SK-N-SH (cell line): ENCODE data around the gene AGBL4. TPM values are rescaled to one million over a fixed set of nuclear protein-coding genes. Genes with fewer than 3 reads are reported as not detected.

Experiments
- CTCF ChIA-PET: fragments of 300-600, 350-600 bp; formaldehyde crosslinking; extraction: SDS; loops from one replicate; lab custom pipeline; 2021; lab: Yijun Ruan, JAX
- POLR2A ChIA-PET: fragments of 350-600 bp; sonication (Branson Sonifier 250); formaldehyde crosslinking; extraction: SDS; loops from one replicate; lab custom pipeline; 2020; ENCODE audit warnings: antibody characterized with exemption, inconsistent platforms; lab: Yijun Ruan, JAX
- DNase-seq: peaks from one replicate; pipeline ENCODE4 v3.0.0; 2012
- H2AFZ ChIP-seq: fragments of 200-600 bp; sonication (generic); 2 replicates; pipeline ENCODE4 v1.8.1; 2016; ENCODE audit warnings: antibody characterized with exemption, mild to moderate bottlenecking, low read depth
- H3F3A ChIP-seq: fragments of 200-600 bp; sonication (generic); replicated peaks from 2 replicates; pipeline ENCODE3; 2016; ENCODE audit warnings: antibody characterized with exemption, mild to moderate bottlenecking; ENCODE audit not compliant: insufficient read depth
- H3K27ac ChIP-seq, 2 experiments: fragments of 200-500 bp in 1 of 2; fragments of 200-600 bp in 1 of 2; sonication (Bioruptor generic) in 1 of 2; sonication (generic), shearing (Covaris generic) in 1 of 2; 2 replicates each; pipeline versions ENCODE4 v1.5.1 to v1.6.1; 2014 to 2016; ENCODE audit warnings: low read depth in 2 of 2, inconsistent platforms in 1 of 2, low read length in 1 of 2, mild to moderate bottlenecking in 1 of 2, mixed read lengths in 1 of 2
- H3K27me3 ChIP-seq: fragments of 200-600 bp; sonication (generic), shearing (Covaris generic); 2 replicates; pipeline ENCODE4 v1.6.1; 2016; ENCODE audit warnings: mixed run types; ENCODE audit not compliant: insufficient read depth
- H3K36me3 ChIP-seq, 2 experiments: fragments of 200-500 bp in 1 of 2; fragments of 200-600 bp in 1 of 2; sonication (Bioruptor generic) in 1 of 2; sonication (generic) in 1 of 2; replicated peaks in 1 of 2; 2 replicates each; pipeline versions ENCODE3 to v1.5.1; 2014 to 2016; ENCODE audit warnings: low read length in 1 of 2, mild to moderate bottlenecking in 1 of 2; ENCODE audit not compliant: insufficient read depth in 2 of 2, control insufficient read depth in 1 of 2
- H3K4me1 ChIP-seq, 2 experiments: fragments of 200-500 bp in 1 of 2; fragments of 200-600 bp in 1 of 2; sonication (Bioruptor generic) in 1 of 2; sonication (generic), shearing (Covaris generic) in 1 of 2; 2 replicates each; pipeline versions ENCODE4 v1.5.1 to v1.6.1; 2014 to 2016; ENCODE audit warnings: low read depth in 1 of 2, low read length in 1 of 2, mixed run types in 1 of 2; ENCODE audit not compliant: insufficient read depth in 2 of 2, control insufficient read depth in 1 of 2
- H3K4me2 ChIP-seq: fragments of 200-600 bp; sonication (generic), shearing (Covaris generic); 2 replicates; pipeline ENCODE4 v1.6.1; 2017; ENCODE audit warnings: mixed run types
- H3K4me3 ChIP-seq, 2 experiments: fragments of 200-500 bp in 1 of 2; fragments of 200-600 bp in 1 of 2; sonication (Bioruptor generic) in 1 of 2; sonication (generic), shearing (Covaris generic) in 1 of 2; 2 replicates each; pipeline versions ENCODE4 v1.5.1 to v1.8.1; 2014 to 2016; ENCODE audit warnings: low read depth in 2 of 2, inconsistent platforms in 1 of 2, low read length in 1 of 2, mild to moderate bottlenecking in 1 of 2, mixed read lengths in 1 of 2, moderate library complexity in 1 of 2
- H3K79me2 ChIP-seq: fragments of 200-600 bp; sonication (generic); 2 replicates; pipeline ENCODE4 v1.8.1; 2017; ENCODE audit warnings: mild to moderate bottlenecking; ENCODE audit not compliant: insufficient read depth
- H3K9ac ChIP-seq: fragments of 200-600 bp; sonication (generic); 2 replicates; pipeline ENCODE4 v1.6.1; 2017; ENCODE audit warnings: mixed run types
- H3K9me2 ChIP-seq: fragments of 200-600 bp; sonication (generic); 2 replicates; pipeline ENCODE4 v1.6.1; 2017; ENCODE audit warnings: mixed run types
- H3K9me3 ChIP-seq: fragments of 200-600 bp; sonication (generic); 2 replicates; pipeline ENCODE4 v1.6.1; 2017; ENCODE audit warnings: mixed run types, mild to moderate bottlenecking, moderate library complexity
- H4K20me1 ChIP-seq: fragments of 200-600 bp; sonication (generic); 2 replicates; pipeline ENCODE4 v1.6.1; 2017; ENCODE audit warnings: mild to moderate bottlenecking, mixed run types; ENCODE audit not compliant: insufficient read depth
- FOXJ3 ChIP-seq: sonication (generic); formaldehyde crosslinking; IDR thresholded peaks from 2 replicates; pipeline ENCODE4 v1.5.1; 2020; ENCODE audit warnings: mild to moderate bottlenecking, missing genetic modification reagents
- GABPA ChIP-seq: IDR thresholded peaks from 2 replicates; pipeline ENCODE4 v1.4.0; 2012; ENCODE audit warnings: low read depth, mild to moderate bottlenecking
- GATA2 ChIP-seq: sonication (generic); formaldehyde crosslinking; IDR thresholded peaks from 2 replicates; pipeline ENCODE4 v1.5.0; 2020; ENCODE audit warnings: mild to moderate bottlenecking, missing genetic modification reagents
- JUND ChIP-seq: IDR thresholded peaks from 2 replicates; pipeline ENCODE4 v1.4.0; 2012
- NFIC ChIP-seq: IDR thresholded peaks from 2 replicates; pipeline ENCODE4 v1.4.0; 2012; ENCODE audit warnings: borderline replicate concordance
- RCOR1 ChIP-seq: fragments of 150-350 bp; IDR thresholded peaks from 2 replicates; pipeline ENCODE4 v1.6.1; 2017; ENCODE audit warnings: antibody characterized with exemption, low read length
- SIN3A ChIP-seq: IDR thresholded peaks from 2 replicates; pipeline ENCODE4 v1.6.1; 2012; ENCODE audit warnings: low read depth, mild to moderate bottlenecking, low read length, moderate library complexity, borderline replicate concordance
- TAF1 ChIP-seq: IDR thresholded peaks from 2 replicates; pipeline ENCODE4 v1.6.1; 2012; ENCODE audit warnings: low read depth, mild to moderate bottlenecking, low read length, moderate library complexity, borderline replicate concordance
- TCF12 ChIP-seq: IDR thresholded peaks from 2 replicates; pipeline ENCODE4 v1.4.0; 2012
- TEAD4 ChIP-seq: IDR thresholded peaks from 2 replicates; pipeline ENCODE4 v1.4.0; 2012; ENCODE audit warnings: mild to moderate bottlenecking, borderline replicate concordance; ENCODE audit not compliant: insufficient read depth
- USF1 ChIP-seq: IDR thresholded peaks from 2 replicates; pipeline ENCODE4 v1.4.0; 2012; ENCODE audit warnings: low read depth, borderline replicate concordance
- ZBTB33 ChIP-seq: IDR thresholded peaks from 2 replicates; pipeline ENCODE4 v1.4.0; 2012; ENCODE audit warnings: low read depth, borderline replicate concordance
- WGBS: methylation state at CpG from one replicate; pipeline ENCODE4 v1.1.6; 2017; ENCODE audit warnings: low lambda C conversion rate; 5-methylcytosine and 5-hydroxymethylcytosine counted together
- polyA plus RNA-seq, 3 experiments: library from polyadenylated mRNA; depleted of rRNA; stranded (reverse); fragments of >200 nt; gene quantifications; 2 replicates each; pipeline ENCODE4 v1.2.3, GENCODE V29; 2012
- TF ChIP-seq, protein P1 (sequence below): IDR thresholded peaks from 2 replicates; pipeline ENCODE4 v1.6.1; 2012; ENCODE audit warnings: mild to moderate bottlenecking, low read depth, low read length, moderate library complexity
- TF ChIP-seq, protein P2 (sequence below): IDR thresholded peaks from 2 replicates; pipeline ENCODE4 v1.4.0; 2012; ENCODE audit warnings: low read depth
- TF ChIP-seq, protein P3 (sequence below): fragments of 200-600 bp; sonication (generic); IDR thresholded peaks from 2 replicates; pipeline ENCODE4 v1.6.1; 2017; ENCODE audit warnings: antibody characterized with exemption, mild to moderate bottlenecking, moderate library complexity
- TF ChIP-seq, protein P4 (sequence below): fragments of 150-350 bp; IDR thresholded peaks from 2 replicates; pipeline ENCODE4 v1.6.1; 2017; ENCODE audit warnings: antibody characterized with exemption, low read length, low read depth, borderline replicate concordance

AGBL4 gene
- polyA plus RNA-seq, 1 of the 3 experiments (the other 2 are of a cell fraction): 0.07 TPM

DNA sequence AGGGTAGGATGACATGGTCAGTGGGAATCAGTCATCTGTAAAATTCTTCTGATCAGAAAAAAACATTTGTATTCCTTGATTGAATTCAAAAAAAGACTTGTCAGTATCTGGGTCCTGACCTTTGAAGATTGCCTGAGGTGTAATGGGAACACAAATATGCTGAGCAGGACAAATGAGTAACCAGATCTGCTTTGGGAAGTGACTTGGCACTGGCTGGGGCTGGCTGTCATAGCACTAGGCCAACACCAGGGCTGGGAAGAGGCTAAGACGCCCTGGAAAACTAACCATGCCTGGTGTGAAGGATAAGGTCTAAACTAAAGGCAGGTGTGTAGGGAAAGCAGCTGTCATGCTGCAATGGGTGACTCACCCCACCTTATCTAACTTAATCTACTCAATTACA, 794.2 kb downstream of the AGBL4 start:
- H2AFZ ChIP-seq: no peak overlapping the region
- 46% methylated on average over 1 of the region's 1 CpG for WGBS
- no peaks in the 10 kb centered on the region for H3K9me3 ChIP-seq
- no peaks in the 10 kb centered on the region for H3K36me3 ChIP-seq
- H3K9ac ChIP-seq: no peak overlapping the region
- ChIA-PET CTCF (interaction anchor here (0.8 kb wide), 1 partner anchor 25 kb away, joined by 3 read pairs; no protein-coding TSS in a partner anchor), POLR2A (no interaction called here)
- no peaks in the 10 kb centered on the region; a peak in 1 of 4 replicates for H3K4me1 ChIP-seq
- H3K4me2 ChIP-seq: no peak overlapping the region
- H3K4me3 ChIP-seq: no peak overlapping the region
- no peaks in the 10 kb centered on the region for H3F3A ChIP-seq
- no peaks in the 10 kb centered on the region for H3K9me2 ChIP-seq
- no peaks in the 10 kb centered on the region for H3K79me2 ChIP-seq
- no peaks in the 10 kb centered on the region for H3K27me3 ChIP-seq
- DNase-seq: no peak
- no peak overlapping the region for H3K27ac ChIP-seq
- H4K20me1 ChIP-seq: no peaks in the 10 kb centered on the region
- TF ChIP-seq USF1 (no peak), RCOR1 (no peak), TEAD4 (no peak), JUND (no peak), GATA2 (CRISPR knock-in tag) (no peak), TAF1 (no peak), FOXJ3 (CRISPR knock-in tag) (no peak)
- TF ChIP-seq, protein P1, sequence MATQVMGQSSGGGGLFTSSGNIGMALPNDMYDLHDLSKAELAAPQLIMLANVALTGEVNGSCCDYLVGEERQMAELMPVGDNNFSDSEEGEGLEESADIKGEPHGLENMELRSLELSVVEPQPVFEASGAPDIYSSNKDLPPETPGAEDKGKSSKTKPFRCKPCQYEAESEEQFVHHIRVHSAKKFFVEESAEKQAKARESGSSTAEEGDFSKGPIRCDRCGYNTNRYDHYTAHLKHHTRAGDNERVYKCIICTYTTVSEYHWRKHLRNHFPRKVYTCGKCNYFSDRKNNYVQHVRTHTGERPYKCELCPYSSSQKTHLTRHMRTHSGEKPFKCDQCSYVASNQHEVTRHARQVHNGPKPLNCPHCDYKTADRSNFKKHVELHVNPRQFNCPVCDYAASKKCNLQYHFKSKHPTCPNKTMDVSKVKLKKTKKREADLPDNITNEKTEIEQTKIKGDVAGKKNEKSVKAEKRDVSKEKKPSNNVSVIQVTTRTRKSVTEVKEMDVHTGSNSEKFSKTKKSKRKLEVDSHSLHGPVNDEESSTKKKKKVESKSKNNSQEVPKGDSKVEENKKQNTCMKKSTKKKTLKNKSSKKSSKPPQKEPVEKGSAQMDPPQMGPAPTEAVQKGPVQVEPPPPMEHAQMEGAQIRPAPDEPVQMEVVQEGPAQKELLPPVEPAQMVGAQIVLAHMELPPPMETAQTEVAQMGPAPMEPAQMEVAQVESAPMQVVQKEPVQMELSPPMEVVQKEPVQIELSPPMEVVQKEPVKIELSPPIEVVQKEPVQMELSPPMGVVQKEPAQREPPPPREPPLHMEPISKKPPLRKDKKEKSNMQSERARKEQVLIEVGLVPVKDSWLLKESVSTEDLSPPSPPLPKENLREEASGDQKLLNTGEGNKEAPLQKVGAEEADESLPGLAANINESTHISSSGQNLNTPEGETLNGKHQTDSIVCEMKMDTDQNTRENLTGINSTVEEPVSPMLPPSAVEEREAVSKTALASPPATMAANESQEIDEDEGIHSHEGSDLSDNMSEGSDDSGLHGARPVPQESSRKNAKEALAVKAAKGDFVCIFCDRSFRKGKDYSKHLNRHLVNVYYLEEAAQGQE: no peak
- TF ChIP-seq, protein P2, sequence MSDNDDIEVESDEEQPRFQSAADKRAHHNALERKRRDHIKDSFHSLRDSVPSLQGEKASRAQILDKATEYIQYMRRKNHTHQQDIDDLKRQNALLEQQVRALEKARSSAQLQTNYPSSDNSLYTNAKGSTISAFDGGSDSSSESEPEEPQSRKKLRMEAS: no peak

GRCh38 chr1:49226758-49227157, 797.0 kb downstream of the AGBL4 start:
- no peaks in the 10 kb centered on the region for H3K36me3 ChIP-seq
- no peaks in the 10 kb centered on the region for H3K9me2 ChIP-seq
- H3K9ac ChIP-seq: no peak overlapping the region
- H3K4me3 ChIP-seq: no peak overlapping the region
- H2AFZ ChIP-seq: no peak overlapping the region
- no peaks in the 10 kb centered on the region; a peak in 1 of 4 replicates for H3K4me1 ChIP-seq
- ChIA-PET POLR2A (no interaction called here), CTCF (interaction anchor here (1.4 kb wide), 1 partner anchor 20 kb away, joined by 4 read pairs; no protein-coding TSS in a partner anchor)
- H3K27me3 ChIP-seq: no peaks in the 10 kb centered on the region
- H3F3A ChIP-seq: no peaks in the 10 kb centered on the region
- DNase-seq: no peak
- no peak overlapping the region for H3K4me2 ChIP-seq
- H3K27ac ChIP-seq: no peak overlapping the region
- no peaks in the 10 kb centered on the region for H3K9me3 ChIP-seq
- WGBS: 33% methylated on average over 1 of the region's 1 CpG
- H3K79me2 ChIP-seq: no peaks in the 10 kb centered on the region
- no peaks in the 10 kb centered on the region for H4K20me1 ChIP-seq
- TF ChIP-seq ZBTB33: no peak
- no peak for TF ChIP-seq RCOR1
- TF ChIP-seq, protein P2: no peak
- no peak for TF ChIP-seq NFIC
- TF ChIP-seq SIN3A: no peak
- TF ChIP-seq USF1: no peak
- TF ChIP-seq, protein P3, sequence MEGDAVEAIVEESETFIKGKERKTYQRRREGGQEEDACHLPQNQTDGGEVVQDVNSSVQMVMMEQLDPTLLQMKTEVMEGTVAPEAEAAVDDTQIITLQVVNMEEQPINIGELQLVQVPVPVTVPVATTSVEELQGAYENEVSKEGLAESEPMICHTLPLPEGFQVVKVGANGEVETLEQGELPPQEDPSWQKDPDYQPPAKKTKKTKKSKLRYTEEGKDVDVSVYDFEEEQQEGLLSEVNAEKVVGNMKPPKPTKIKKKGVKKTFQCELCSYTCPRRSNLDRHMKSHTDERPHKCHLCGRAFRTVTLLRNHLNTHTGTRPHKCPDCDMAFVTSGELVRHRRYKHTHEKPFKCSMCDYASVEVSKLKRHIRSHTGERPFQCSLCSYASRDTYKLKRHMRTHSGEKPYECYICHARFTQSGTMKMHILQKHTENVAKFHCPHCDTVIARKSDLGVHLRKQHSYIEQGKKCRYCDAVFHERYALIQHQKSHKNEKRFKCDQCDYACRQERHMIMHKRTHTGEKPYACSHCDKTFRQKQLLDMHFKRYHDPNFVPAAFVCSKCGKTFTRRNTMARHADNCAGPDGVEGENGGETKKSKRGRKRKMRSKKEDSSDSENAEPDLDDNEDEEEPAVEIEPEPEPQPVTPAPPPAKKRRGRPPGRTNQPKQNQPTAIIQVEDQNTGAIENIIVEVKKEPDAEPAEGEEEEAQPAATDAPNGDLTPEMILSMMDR: no peak
- no peak for TF ChIP-seq GABPA
- TF ChIP-seq TCF12: no peak
- no peak for TF ChIP-seq TEAD4
- TF ChIP-seq, protein P4, sequence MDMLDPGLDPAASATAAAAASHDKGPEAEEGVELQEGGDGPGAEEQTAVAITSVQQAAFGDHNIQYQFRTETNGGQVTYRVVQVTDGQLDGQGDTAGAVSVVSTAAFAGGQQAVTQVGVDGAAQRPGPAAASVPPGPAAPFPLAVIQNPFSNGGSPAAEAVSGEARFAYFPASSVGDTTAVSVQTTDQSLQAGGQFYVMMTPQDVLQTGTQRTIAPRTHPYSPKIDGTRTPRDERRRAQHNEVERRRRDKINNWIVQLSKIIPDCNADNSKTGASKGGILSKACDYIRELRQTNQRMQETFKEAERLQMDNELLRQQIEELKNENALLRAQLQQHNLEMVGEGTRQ: no peak
